ENCODE measurements around the gene MOSMO.
"Not testable (repeated sequence)": the region's sequence is repeated elsewhere in the genome, so short reads cannot be mapped to it uniquely, and the experiment has no call there.

Gene MOSMO

DNA sequence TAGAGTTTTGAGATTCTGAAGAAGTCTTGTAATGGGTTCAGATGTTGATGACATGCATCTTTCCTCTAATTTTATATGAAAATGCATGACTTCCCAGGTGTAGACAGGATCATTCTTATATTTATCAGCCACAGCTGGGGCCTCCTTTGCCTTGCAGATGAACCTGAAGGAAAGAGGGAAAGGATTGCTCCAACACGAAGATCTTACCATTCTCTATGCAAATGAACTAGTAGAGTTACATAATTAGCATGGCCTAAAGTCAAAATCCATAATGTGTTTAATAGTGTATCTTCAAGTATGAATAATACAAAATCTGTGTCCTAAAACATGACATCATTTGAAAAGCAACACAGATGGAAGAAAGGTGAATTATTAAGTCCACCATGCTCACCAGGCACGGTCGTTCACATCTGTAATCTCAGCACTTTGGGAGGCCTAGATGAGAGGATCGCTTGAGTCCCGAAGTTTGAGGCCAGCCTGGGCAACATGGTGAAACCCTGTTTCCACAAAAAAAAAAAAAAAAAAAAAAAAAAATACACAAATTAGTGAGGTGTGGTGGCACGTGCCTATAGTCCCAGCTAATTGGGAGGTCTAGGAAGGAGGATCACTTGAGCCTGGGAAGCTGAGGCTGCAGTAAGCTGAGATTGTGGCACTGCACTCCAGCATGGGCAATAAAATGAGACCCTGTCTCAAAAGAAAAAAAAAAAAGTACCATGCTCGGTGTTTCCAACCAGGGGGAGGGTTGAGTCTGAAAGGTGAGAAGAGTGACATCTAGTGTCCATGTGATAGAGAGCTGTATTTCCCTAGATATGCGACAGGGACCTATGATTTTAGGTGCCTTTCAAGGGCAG lies 90.7 kb downstream of the MOSMO start:
- H3K9me3 ChIP-seq (ENCODE audit: severe bottlenecking), result no peaks in the 10 kb centered on the region
- peak; percentile 74 for ATAC-seq (ENCODE audit: low read depth)
- no peak overlapping the region for H3K27ac ChIP-seq (ENCODE audit: poor library complexity, severe bottlenecking)
- H3K36me3 ChIP-seq (ENCODE audit: low read depth), result no peaks in the 10 kb centered on the region
- H3K27me3 ChIP-seq (ENCODE audit: insufficient read depth, poor library complexity, severe bottlenecking), result no peaks in the 10 kb centered on the region
- TF ChIP-seq, protein P1, sequence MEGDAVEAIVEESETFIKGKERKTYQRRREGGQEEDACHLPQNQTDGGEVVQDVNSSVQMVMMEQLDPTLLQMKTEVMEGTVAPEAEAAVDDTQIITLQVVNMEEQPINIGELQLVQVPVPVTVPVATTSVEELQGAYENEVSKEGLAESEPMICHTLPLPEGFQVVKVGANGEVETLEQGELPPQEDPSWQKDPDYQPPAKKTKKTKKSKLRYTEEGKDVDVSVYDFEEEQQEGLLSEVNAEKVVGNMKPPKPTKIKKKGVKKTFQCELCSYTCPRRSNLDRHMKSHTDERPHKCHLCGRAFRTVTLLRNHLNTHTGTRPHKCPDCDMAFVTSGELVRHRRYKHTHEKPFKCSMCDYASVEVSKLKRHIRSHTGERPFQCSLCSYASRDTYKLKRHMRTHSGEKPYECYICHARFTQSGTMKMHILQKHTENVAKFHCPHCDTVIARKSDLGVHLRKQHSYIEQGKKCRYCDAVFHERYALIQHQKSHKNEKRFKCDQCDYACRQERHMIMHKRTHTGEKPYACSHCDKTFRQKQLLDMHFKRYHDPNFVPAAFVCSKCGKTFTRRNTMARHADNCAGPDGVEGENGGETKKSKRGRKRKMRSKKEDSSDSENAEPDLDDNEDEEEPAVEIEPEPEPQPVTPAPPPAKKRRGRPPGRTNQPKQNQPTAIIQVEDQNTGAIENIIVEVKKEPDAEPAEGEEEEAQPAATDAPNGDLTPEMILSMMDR (IDR thresholded peaks at IDR 0.05; ENCODE audit: poor library complexity, severe bottlenecking), result peak; percentile 80
- H3K4me3 ChIP-seq (ENCODE audit: severe bottlenecking), result no peak overlapping the region
- no peaks in the 10 kb centered on the region for H3K4me1 ChIP-seq (ENCODE audit: insufficient read depth, poor library complexity, severe bottlenecking)
- no peak for DNase-seq (ENCODE audit: low spot score)

DNA sequence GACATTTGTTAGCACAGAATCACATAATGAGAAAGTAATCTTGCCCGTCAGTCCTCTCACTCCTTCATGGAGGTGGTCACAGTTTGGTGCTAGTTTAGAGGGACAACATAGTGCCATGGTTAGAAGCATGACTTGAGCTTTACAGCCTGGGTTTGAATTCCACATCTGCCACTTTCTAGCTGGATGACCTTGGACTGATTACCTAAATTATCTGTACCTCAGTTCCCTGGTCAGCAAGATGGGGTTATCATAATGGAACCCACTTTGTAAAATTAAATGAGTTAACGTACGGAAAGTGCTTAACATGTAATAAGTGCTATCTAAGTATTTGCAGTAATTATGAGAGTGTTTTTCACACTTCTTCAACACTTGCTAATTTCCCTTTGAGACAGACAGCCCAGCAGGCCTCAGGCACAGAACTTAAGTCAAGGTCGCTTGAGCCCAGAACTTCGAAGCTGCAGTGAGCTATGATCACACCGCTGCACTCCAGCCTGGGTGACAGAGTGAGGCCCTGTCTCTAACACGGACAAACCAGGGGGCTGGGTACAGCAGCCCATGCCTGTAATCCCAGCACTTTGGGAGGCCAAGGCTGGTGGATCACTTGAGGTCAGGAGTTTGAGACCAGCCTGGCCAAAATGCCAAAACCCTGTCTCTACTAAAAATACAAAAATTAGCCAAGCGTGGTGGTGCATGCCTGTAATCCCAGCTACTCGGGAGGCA lies 91.5 kb downstream of the MOSMO start:
- ATAC-seq (ENCODE audit: low read depth) (no peak), DNase-seq (ENCODE audit: low spot score) (no peak)
- TF ChIP-seq, protein P1 (IDR thresholded peaks at IDR 0.05; ENCODE audit: poor library complexity, severe bottlenecking), result peak; percentile 41

DNA sequence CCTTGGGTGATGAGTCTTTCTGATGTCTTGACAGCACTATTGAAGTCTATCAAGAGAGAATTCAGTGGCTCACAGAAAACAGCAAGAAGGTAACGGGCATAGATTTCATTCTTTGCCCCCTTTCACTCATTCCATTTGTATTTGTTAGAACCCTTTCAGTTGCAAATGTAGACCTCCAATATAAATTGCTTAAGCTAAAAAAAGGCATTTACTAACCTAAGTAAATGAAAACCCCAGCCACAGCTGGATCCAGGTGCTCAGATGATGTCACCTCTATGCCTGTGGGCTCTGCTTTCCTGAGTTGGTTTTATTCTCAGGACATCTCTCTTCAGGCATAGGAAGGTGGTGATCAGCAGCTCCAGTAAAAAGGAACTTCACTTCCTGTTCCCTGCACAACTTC lies 95.5 kb downstream of the MOSMO start:
- TF ChIP-seq, protein P1 (IDR thresholded peaks at IDR 0.05; ENCODE audit: poor library complexity, severe bottlenecking), result no peak
- DNase-seq (ENCODE audit: low spot score) (no peak), ATAC-seq (ENCODE audit: low read depth) (no peak)
- H3K36me3 ChIP-seq (ENCODE audit: low read depth), result no peaks in the 10 kb centered on the region
- no peaks in the 10 kb centered on the region for H3K4me1 ChIP-seq (ENCODE audit: insufficient read depth, poor library complexity, severe bottlenecking)
- no peaks in the 10 kb centered on the region for H3K27me3 ChIP-seq (ENCODE audit: insufficient read depth, poor library complexity, severe bottlenecking)
- no peak overlapping the region for H3K27ac ChIP-seq (ENCODE audit: poor library complexity, severe bottlenecking)
- H3K4me3 ChIP-seq (ENCODE audit: severe bottlenecking), result no peak overlapping the region
- H3K9me3 ChIP-seq (ENCODE audit: severe bottlenecking), result no peaks in the 10 kb centered on the region

More for the DNA sequence above, 91.5 kb downstream of the MOSMO start:
- no peaks in the 10 kb centered on the region for H3K36me3 ChIP-seq (ENCODE audit: low read depth)
- H3K9me3 ChIP-seq (ENCODE audit: severe bottlenecking), result no peaks in the 10 kb centered on the region
- no peaks in the 10 kb centered on the region for H3K4me1 ChIP-seq (ENCODE audit: insufficient read depth, poor library complexity, severe bottlenecking)
- no peak overlapping the region for H3K27ac ChIP-seq (ENCODE audit: poor library complexity, severe bottlenecking)
- H3K27me3 ChIP-seq (ENCODE audit: insufficient read depth, poor library complexity, severe bottlenecking), result no peaks in the 10 kb centered on the region
- H3K4me3 ChIP-seq (ENCODE audit: severe bottlenecking), result no peak overlapping the region

DNA sequence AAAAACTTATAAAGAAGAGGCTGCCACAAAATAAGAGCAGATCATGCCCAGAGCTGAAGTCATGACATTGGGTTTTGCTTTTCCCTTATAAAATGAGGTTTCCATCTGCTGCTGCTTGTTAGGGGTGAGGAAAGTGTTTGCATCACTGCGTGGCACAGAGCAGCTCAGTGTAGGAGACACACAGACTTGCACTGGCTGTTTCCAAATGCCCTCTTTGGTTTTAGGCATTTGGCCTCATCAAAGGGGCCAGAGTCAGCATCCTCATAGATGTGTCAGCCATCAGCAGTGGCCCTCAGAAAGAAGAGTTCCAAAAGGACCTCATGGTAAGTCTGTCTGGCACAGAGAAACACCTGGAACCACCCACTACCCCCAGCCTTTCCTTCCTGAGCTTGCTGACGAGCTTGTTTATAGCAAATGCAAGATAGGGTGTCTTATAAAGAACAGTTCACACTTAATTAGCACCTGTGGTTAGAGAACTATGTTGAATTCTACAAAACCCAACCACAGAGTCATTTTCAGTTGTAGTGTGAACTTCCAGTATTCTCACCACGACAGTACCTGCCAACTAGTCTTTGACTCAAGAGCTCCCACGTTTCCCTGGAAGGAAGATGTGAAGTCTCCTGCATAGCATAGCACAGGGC lies 101.5 kb downstream of the MOSMO start:
- Histone ChIP-seq H3K9me3 (ENCODE audit: severe bottlenecking) (no peaks in the 10 kb centered on the region), H3K36me3 (ENCODE audit: low read depth) (no peaks in the 10 kb centered on the region), H3K27me3 (ENCODE audit: insufficient read depth, poor library complexity, severe bottlenecking) (no peaks in the 10 kb centered on the region), H3K4me3 (ENCODE audit: severe bottlenecking) (no peak overlapping the region), H3K4me1 (ENCODE audit: insufficient read depth, poor library complexity, severe bottlenecking) (no peaks in the 10 kb centered on the region), H3K27ac (ENCODE audit: poor library complexity, severe bottlenecking) (no peak overlapping the region)
- DNase-seq (ENCODE audit: low spot score) (no peak), ATAC-seq (ENCODE audit: low read depth) (no peak)
- TF ChIP-seq, protein P1 (IDR thresholded peaks at IDR 0.05; ENCODE audit: poor library complexity, severe bottlenecking), result no peak

DNA sequence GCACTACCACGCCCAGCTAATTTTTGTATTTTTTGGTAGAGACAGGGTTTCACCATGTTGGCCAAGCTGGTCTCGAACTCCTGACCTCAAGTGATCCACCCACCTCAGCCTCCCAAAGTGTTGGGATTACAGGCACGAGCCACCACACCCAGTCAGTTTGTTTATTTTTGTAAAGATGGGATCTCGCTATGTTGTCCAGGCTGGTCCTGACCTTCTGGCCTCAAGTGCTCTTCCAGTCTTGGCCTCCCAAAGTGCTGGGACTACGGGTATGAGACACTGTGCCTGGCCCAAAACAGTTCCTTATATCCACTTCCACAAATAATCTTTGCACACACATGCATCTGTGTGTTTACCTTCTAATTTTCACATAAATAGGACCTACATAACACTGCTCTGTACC lies 103.7 kb downstream of the MOSMO start:
- ATAC-seq (ENCODE audit: low read depth); H3K27ac ChIP-seq (ENCODE audit: poor library complexity, severe bottlenecking); H3K9me3 ChIP-seq (ENCODE audit: severe bottlenecking); H3K36me3 ChIP-seq (ENCODE audit: low read depth); H3K27me3 ChIP-seq (ENCODE audit: insufficient read depth, poor library complexity, severe bottlenecking); DNase-seq (ENCODE audit: low spot score); H3K4me1 ChIP-seq (ENCODE audit: insufficient read depth, poor library complexity, severe bottlenecking); H3K4me3 ChIP-seq (ENCODE audit: severe bottlenecking): not testable (repeated sequence)

All from RWPE2 (cell line).